Psoas muscle (tissue), 8 donors: ENCODE measurements around the gene WDR82. TPM values are rescaled to one million over a fixed set of nuclear protein-coding genes. Genes with fewer than 3 reads are reported as not detected.

ENCODE experiments used
- ATAC-seq, 4 donors: fragments of 200-7000 bp; cut with Tn5 transposase; one replicate each; pipeline ENCODE4 v1.9.1; 2020; ENCODE audit warnings: moderate library complexity in 3 of 4, mild to moderate bottlenecking in 2 of 4
- DNase-seq, 2 donors: peaks; one replicate each; pipeline ENCODE4 v3.0.0-alpha.2; 2020
- H3K27ac ChIP-seq: fragments of 200-600 bp; one replicate; pipeline ENCODE4 v1.8.0; 2022
- H3K27me3 ChIP-seq, 3 donors: fragments of 200-600 bp in 1 of 3; one replicate each; pipeline versions ENCODE4 v1.6.1 to v1.8.0; 2013 to 2022; ENCODE audit warnings: low read length in 2 of 3, mild to moderate bottlenecking in 2 of 3, moderate library complexity in 1 of 3; ENCODE audit not compliant: insufficient read depth in 3 of 3
- H3K36me3 ChIP-seq, 2 donors: fragments of 200-600 bp in 1 of 2; one replicate each; pipeline versions ENCODE4 v1.6.1 to v1.8.0; 2013 to 2022; ENCODE audit warnings: low read depth in 1 of 2, mild to moderate bottlenecking in 1 of 2, moderate library complexity in 1 of 2; ENCODE audit not compliant: insufficient read depth in 1 of 2
- H3K4me1 ChIP-seq: fragments of 200-600 bp; one replicate; pipeline ENCODE4 v1.8.0; 2022
- H3K4me3 ChIP-seq: fragments of 200-600 bp; one replicate; pipeline ENCODE4 v1.8.0; 2022; ENCODE audit warnings: mild to moderate bottlenecking
- H3K9me3 ChIP-seq: fragments of 200-600 bp; one replicate; pipeline ENCODE4 v1.8.0; 2022
- CTCF ChIP-seq: fragments of 200-600 bp; IDR thresholded peaks from one replicate; pipeline ENCODE4 v1.8.0; 2022; ENCODE audit warnings: antibody characterized with exemption
- WGBS, 3 donors: extraction: QIAGEN DNeasy Blood & Tissue Kit; methylation state at CpG; one replicate each; pipeline versions ENCODE4 v1.1.6 to v1.1.7; 2013; 5-methylcytosine and 5-hydroxymethylcytosine counted together
- intact Hi-C, 2 donors: fragments of 100-400 bp; cut with DNase I; formaldehyde crosslinking; loops; one replicate each; pipeline versions ENCODE4 v1.11.0 to v1.14.2; 2022
- polyA plus RNA-seq, 3 donors: library from polyadenylated mRNA; stranded (reverse); fragments of 200-250 nt; gene quantifications; one replicate each; pipeline ENCODE4 v1.2.3, GENCODE V29; 2013
- total RNA-seq, 4 donors: library from RNA; stranded (reverse); fragmentation: NEBNext Ultra II Directional in 2 of 4; extraction: Animal tissue kit (Norgen Biotek cat#: 25700) in 2 of 4; gene quantifications; one replicate each; pipeline versions ENCODE4 v1.2.1 to v1.2.4, GENCODE V29; 2021 to 2023
- donor health status: healthy with polysubstance abuse.
- donor health status: DM: no; HTN: no; CAD: no; lungs with moderate emphysema.
- donor health status: Bipolar disorder and iron deficiency.
- donor health status: healthy.
- donor health status: DM: yes; HTN: yes; CAD: no.
- donor health status: DM: no; HTN: no; CAD: no.
- donor health status: DM: no; HTN: no; CAD: no.
- donor health status: DM: yes; HTN: yes; CAD: no.

The WDR82 gene
- total and polyA plus RNA-seq, 7 donors, result 46.1 to 96.7 (median 84.0) TPM

- no peak for TF ChIP-seq CTCF
- Histone ChIP-seq H3K27ac (no peak overlapping the region), H3K27me3 (no peaks in the 10 kb centered on the region), H3K9me3 (no peaks in the 10 kb centered on the region), H3K4me1 (peaks cover 6% of the 10 kb centered on the region), H3K36me3 (no peaks in the 10 kb centered on the region), H3K4me3 (no peak overlapping the region)
- intact Hi-C loops, result no loop called here
- ATAC-seq (no peak), DNase-seq (no peak)
- 85 to 89% (median 88%) methylated on average over 10 of the region's 10 CpGs for WGBS, 3 donors
Observed at GRCh38 chr3:52319921-52320595, 41.6 kb upstream of the WDR82 start.

GRCh38 chr3:52318186-52318816 lies 39.9 kb upstream of the WDR82 start:
- Histone ChIP-seq H3K4me1 (peaks cover 6% of the 10 kb centered on the region), H3K36me3 (no peaks in the 10 kb centered on the region), H3K4me3 (no peak overlapping the region), H3K9me3 (no peaks in the 10 kb centered on the region), H3K27ac (no peak overlapping the region), H3K27me3 (no peaks in the 10 kb centered on the region)
- DNase-seq (no peak), ATAC-seq (peak in 3 of 4 donors; percentile 30 to 55 (median 32))
- 45 to 55% (median 51%) methylated on average over 14 of the region's 14 CpGs for WGBS, 3 donors
- intact Hi-C loops, result no loop called here
- TF ChIP-seq CTCF, result no peak

- no peaks in the 10 kb centered on the region for H3K9me3 ChIP-seq
- DNase-seq (peak; percentile 60 to 81), ATAC-seq (peak; percentile 78 to 94 (median 89))
- intact Hi-C loops, result no loop called here
- H3K4me3 ChIP-seq, result peak overlapping the region; percentile 54
- 10 to 14% (median 13%) methylated on average over 45 of the region's 45 CpGs for WGBS, 3 donors
- no peaks in the 10 kb centered on the region for H3K36me3 ChIP-seq
- H3K4me1 ChIP-seq, result peaks cover 6% of the 10 kb centered on the region
- no peaks in the 10 kb centered on the region for H3K27me3 ChIP-seq
- no peak overlapping the region for H3K27ac ChIP-seq
- no peak for TF ChIP-seq CTCF
Observed at GRCh38 chr3:52317208-52318000, 39.0 kb upstream of the WDR82 start.

GRCh38 chr3:52315977-52316764 lies 37.7 kb upstream of the WDR82 start, which contains the start of gene DNAH1:
Gene DNAH1 (plus strand): TSS chr3:52316319. CDS start chr3:52322443, 6,124 bp downstream.
- Histone ChIP-seq H3K9me3 (no peaks in the 10 kb centered on the region), H3K4me3 (no peak within 1 kb of the TSS), H3K27ac (no peak within 1 kb of the TSS), H3K36me3 (no peaks in the 10 kb centered on the region), H3K27me3 (no peaks in the 10 kb centered on the region), H3K4me1 (peaks cover 6% of the 10 kb centered on the region)
- intact Hi-C loops, result no loop called here
- no peak for TF ChIP-seq CTCF
- DNase-seq (no peak), ATAC-seq (no peak)
- 88 to 95% (median 89%) methylated on average over 3 of the region's 3 CpGs for WGBS, 3 donors
